ENCODE results near the gene ELP2. TPM values are rescaled to one million over a fixed set of nuclear protein-coding genes. Genes with fewer than 3 reads are reported as not detected.

ELP2 gene
- total and polyA plus RNA-seq, 2 of the 8 experiments (the other 6 are each of a cell fraction or from before 2014, with no cell fraction given), result 55.8 to 165 TPM

DNA sequence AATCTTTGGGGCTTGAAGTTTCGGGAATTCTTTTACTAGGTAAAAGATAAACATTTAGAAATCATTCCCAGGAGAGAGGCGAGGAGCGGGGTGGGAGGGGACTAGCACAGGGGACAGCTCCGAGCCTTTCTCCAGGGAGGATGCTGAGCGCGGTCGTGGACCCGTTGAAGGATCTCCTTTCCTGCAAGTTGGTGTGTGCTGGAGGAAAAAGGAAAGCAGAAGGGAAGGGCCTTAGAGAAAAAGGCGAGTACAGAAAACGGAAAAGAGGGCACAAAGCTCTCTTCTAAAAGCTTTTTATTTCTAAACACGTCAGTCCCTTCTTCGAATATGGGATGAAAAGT is 1.2 kb upstream of the ELP2 start (continued):
- no peak for TF ChIP-seq POLR2A (IDR thresholded peaks at IDR 0.05; ENCODE audit: control extremely low read depth in 1 of 2, low read depth in 2 of 2, low read length in 2 of 2)
